IMR-90 (cell line): ENCODE data around the gene UQCRQ. TPM values are rescaled to one million over a fixed set of nuclear protein-coding genes. Genes with fewer than 3 reads are reported as not detected.
A peak's percentile ranks its signal among the peaks of the same experiment; 100 is the strongest.

Experiments
- ATAC-seq: fragments of 200-7000 bp; cut with Tn5 transposase; 2 replicates; pipeline ENCODE4 v1.9.1; 2020; ENCODE audit warnings: low read depth, mild to moderate bottlenecking, moderate library complexity
- BruUV-seq: library from RNA; stranded (reverse); fragments of 400-500 nt; replicated peaks from 2 replicates; lab custom pipeline; 2021; lab: Mats Ljungman, UMichigan
- CTCF ChIA-PET: fragments of 300-600 bp; formaldehyde crosslinking; extraction: SDS; loops from one replicate; lab custom pipeline; 2021; ENCODE audit warnings: antibody characterized with exemption; lab: Yijun Ruan, JAX
- POLR2A ChIA-PET: fragments of 300-600 bp; sonication (Branson Sonifier 250); formaldehyde crosslinking; loops from one replicate; lab custom pipeline; 2022; ENCODE audit warnings: antibody characterized with exemption; ENCODE audit not compliant: unreplicated experiment; lab: Charles Lee
- DNase-seq: peaks from one replicate; pipeline ENCODE4 v3.0.0; 2013
- H2AFZ ChIP-seq: replicated peaks from 2 replicates; pipeline ENCODE3; 2013; ENCODE audit warnings: low read length, mild to moderate bottlenecking; ENCODE audit not compliant: poor library complexity
- H2AK5ac ChIP-seq: 2 replicates; pipeline ENCODE4 v1.6.1; 2013; ENCODE audit warnings: low read depth, low read length, inconsistent platforms
- H2AK9ac ChIP-seq: replicated peaks from 2 replicates; pipeline ENCODE3; 2013; ENCODE audit warnings: mild to moderate bottlenecking, low read depth, low read length, moderate library complexity; ENCODE audit not compliant: poor library complexity
- H2BK120ac ChIP-seq: 2 replicates; pipeline ENCODE4 v1.6.1; 2013; ENCODE audit warnings: low read depth, low read length, inconsistent platforms
- H2BK15ac ChIP-seq: 3 replicates; pipeline ENCODE4 v1.6.1; 2013; ENCODE audit warnings: low read depth, low read length, inconsistent platforms
- H2BK20ac ChIP-seq: 2 replicates; pipeline ENCODE4 v1.6.1; 2013; ENCODE audit warnings: low read depth, mild to moderate bottlenecking, inconsistent platforms, low read length, moderate library complexity
- H2BK5ac ChIP-seq: 2 replicates; pipeline ENCODE4 v1.6.1; 2013; ENCODE audit warnings: mild to moderate bottlenecking, low read depth, low read length, inconsistent platforms; ENCODE audit not compliant: poor library complexity, severe bottlenecking
- H3K14ac ChIP-seq: replicated peaks from 2 replicates; pipeline ENCODE4 v1.6.1; 2013; ENCODE audit warnings: low read depth, low read length, inconsistent platforms
- H3K18ac ChIP-seq: 2 replicates; pipeline ENCODE4 v1.6.1; 2013; ENCODE audit warnings: low read depth, low read length, control low read depth
- H3K23ac ChIP-seq: 2 replicates; pipeline ENCODE4 v1.6.1; 2013; ENCODE audit warnings: low read depth, low read length, inconsistent platforms
- H3K27ac ChIP-seq: 2 replicates; pipeline ENCODE4 v1.5.1; 2013; ENCODE audit warnings: mild to moderate bottlenecking, control low read depth, low read length; ENCODE audit not compliant: insufficient read depth
- H3K27me3 ChIP-seq: 2 replicates; pipeline ENCODE4 v1.6.1; 2013; ENCODE audit warnings: low read length; ENCODE audit not compliant: control insufficient read depth, insufficient read depth
- H3K36me3 ChIP-seq: 2 replicates; pipeline ENCODE4 v1.6.1; 2013; ENCODE audit warnings: low read length, mixed read lengths; ENCODE audit not compliant: control insufficient read depth, insufficient read depth
- H3K4ac ChIP-seq: 2 replicates; pipeline ENCODE4 v1.6.1; 2013; ENCODE audit warnings: low read depth, low read length, inconsistent platforms
- H3K4me1 ChIP-seq: 2 replicates; pipeline ENCODE4 v1.6.1; 2013; ENCODE audit warnings: low read length, mixed read lengths; ENCODE audit not compliant: control insufficient read depth, insufficient read depth
- H3K4me2 ChIP-seq: 2 replicates; pipeline ENCODE4 v1.6.1; 2013; ENCODE audit warnings: low read depth, mild to moderate bottlenecking, control low read depth, low read length, moderate library complexity
- H3K4me3 ChIP-seq: 2 replicates; pipeline ENCODE4 v1.5.1; 2013; ENCODE audit warnings: low read depth, mild to moderate bottlenecking, control low read depth, low read length, moderate library complexity; ENCODE audit not compliant: insufficient read depth
- H3K56ac ChIP-seq: 2 replicates; pipeline ENCODE4 v1.6.1; 2013; ENCODE audit warnings: low read length, inconsistent platforms; ENCODE audit not compliant: insufficient read depth; ENCODE audit errors: extremely low read depth
- H3K79me1 ChIP-seq, 2 experiments: 2 replicates each; pipeline ENCODE4 v1.6.1; 2013; ENCODE audit warnings: low read length in 2 of 2, inconsistent platforms in 1 of 2, low read depth in 1 of 2
- H3K9ac ChIP-seq: 2 replicates; pipeline ENCODE4 v1.6.1; 2013; ENCODE audit warnings: low read depth, low read length, control low read depth
- H3K9me1 ChIP-seq: 2 replicates; pipeline ENCODE4 v1.6.1; 2013; ENCODE audit warnings: low read length, inconsistent platforms; ENCODE audit not compliant: insufficient read depth
- H3K9me3 ChIP-seq: 2 replicates; pipeline ENCODE4 v1.6.1; 2013; ENCODE audit warnings: low read length; ENCODE audit not compliant: control insufficient read depth, insufficient read depth
- H4K20me1 ChIP-seq: 2 replicates; pipeline ENCODE4 v1.6.1; 2013; ENCODE audit warnings: low read length, inconsistent platforms; ENCODE audit not compliant: insufficient read depth
- H4K5ac ChIP-seq: 2 replicates; pipeline ENCODE4 v1.6.1; 2013; ENCODE audit warnings: mild to moderate bottlenecking, low read depth, low read length, control low read depth
- H4K8ac ChIP-seq, 2 experiments: 2 replicates each; pipeline ENCODE4 v1.6.1; 2013; ENCODE audit warnings: low read depth in 2 of 2, low read length in 2 of 2, control low read depth in 1 of 2, inconsistent platforms in 1 of 2
- H4K91ac ChIP-seq: 2 replicates; pipeline ENCODE4 v1.6.1; 2013; ENCODE audit warnings: low read depth, low read length, inconsistent platforms; ENCODE audit not compliant: insufficient read depth
- BHLHE40 ChIP-seq: fragments of 150-350 bp; IDR thresholded peaks from 2 replicates; pipeline ENCODE4 v1.6.1; 2016; ENCODE audit warnings: mild to moderate bottlenecking, low read depth, low read length
- MAFK ChIP-seq: IDR thresholded peaks from 2 replicates; pipeline ENCODE4 v1.6.1; 2012; ENCODE audit warnings: low read depth, low read length, improper control_type of control experiment
- MXI1 ChIP-seq: IDR thresholded peaks from 2 replicates; pipeline ENCODE4 v1.6.1; 2012; ENCODE audit warnings: low read depth, mild to moderate bottlenecking, low read length, moderate library complexity, borderline replicate concordance
- NFE2L2 ChIP-seq: fragments of 150-350 bp; IDR thresholded peaks from 2 replicates; pipeline ENCODE4 v1.6.1; 2016; ENCODE audit warnings: low read depth, mild to moderate bottlenecking, low read length
- POLR2A ChIP-seq: IDR thresholded peaks from 2 replicates; pipeline ENCODE4 v1.6.1; 2012; ENCODE audit warnings: mild to moderate bottlenecking, low read depth, low read length
- RAD21 ChIP-seq: IDR thresholded peaks from 2 replicates; pipeline ENCODE4 v1.6.1; 2012; ENCODE audit warnings: low read length, improper control_type of control experiment
- RFX5 ChIP-seq: IDR thresholded peaks from 2 replicates; pipeline ENCODE4 v1.8.0; 2012; ENCODE audit warnings: low read depth, mild to moderate bottlenecking, low read length, moderate library complexity
- SMC3 ChIP-seq: fragments of 150-350 bp; IDR thresholded peaks from 2 replicates; pipeline ENCODE4 v1.6.1; 2016; ENCODE audit warnings: low read depth, mild to moderate bottlenecking, antibody characterized with exemption, low read length, moderate library complexity
- WGBS, 2 experiments: methylation state at CpG; one replicate each; pipeline versions ENCODE4 v1.1.5 to v1.1.7; 2013; ENCODE audit warnings: missing lambda C conversion rate in 2 of 2; ENCODE audit not compliant: insufficient read length in 1 of 2; ENCODE audit errors: extremely low coverage in 2 of 2; 5-methylcytosine and 5-hydroxymethylcytosine counted together
- dilution Hi-C: fragments of 300-500 bp; cut with HindIII; formaldehyde crosslinking; loops from one replicate; pipeline ENCODE4 v1.14.3; 2018; ENCODE audit warnings: low sequenced_read_pairs; ENCODE audit not compliant: unreplicated experiment
- in situ Hi-C: fragments of 300-500 bp; cut with MboI; formaldehyde crosslinking; loops from 3 replicates; pipeline ENCODE4 v1.14.3; 2019; ENCODE audit warnings: low sequenced_read_pairs, inconsistent platforms, mixed read lengths
- intact Hi-C: fragments of 100-400 bp; cut with micrococcal nuclease; formaldehyde crosslinking; loops from 2 replicates; pipeline ENCODE4 v1.10.0; 2022
- polyA plus RNA-seq, 3 experiments: library from polyadenylated mRNA; depleted of rRNA; stranded (reverse); fragments of >200 nt; gene quantifications; 2 replicates each; pipeline ENCODE4 v1.2.3, GENCODE V29; 2012; ENCODE audit warnings: low replicate concordance in 1 of 3
- total RNA-seq: library from RNA; depleted of rRNA; stranded (reverse); fragments of >200 nt; gene quantifications from 2 replicates; pipeline ENCODE4 v1.2.3, GENCODE V29; 2012
- TF ChIP-seq, protein P1 (sequence below): fragments of 150-350 bp; IDR thresholded peaks from 2 replicates; pipeline ENCODE4 v1.6.1; 2017; ENCODE audit warnings: mild to moderate bottlenecking, antibody characterized with exemption, low read length, low read depth

The UQCRQ gene
- total and polyA plus RNA-seq, 2 of the 4 experiments (the other 2 are of a cell fraction) = 73.7 to 292 TPM

DNA sequence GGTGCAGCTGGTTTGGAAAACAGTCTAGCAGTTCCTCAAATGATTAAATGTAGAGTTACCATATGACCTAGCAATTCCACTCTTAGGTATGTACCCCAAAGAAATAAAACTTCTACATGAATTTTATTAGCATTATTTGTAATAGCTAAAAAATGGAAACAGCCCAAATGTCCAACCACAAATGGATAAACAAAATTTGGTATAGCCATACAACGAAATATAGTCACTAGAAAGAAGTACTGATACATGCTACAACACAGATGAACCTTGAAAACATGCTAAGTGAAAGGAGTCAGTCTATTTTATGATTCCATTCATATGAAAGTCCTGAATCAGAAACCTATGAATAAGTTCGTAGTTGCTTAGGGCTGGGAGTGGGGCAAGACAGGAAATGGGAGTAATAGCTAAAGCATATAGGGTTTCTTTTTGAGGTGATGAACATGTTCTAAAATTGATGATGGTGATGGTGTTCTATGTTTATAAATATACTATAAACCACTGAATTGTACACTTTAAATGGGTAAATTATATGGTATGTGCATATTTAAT is 6.5 kb upstream of the UQCRQ start:
- Histone ChIP-seq H4K5ac (no peak overlapping the region), H4K91ac (no peak overlapping the region)
- CTCF ChIA-PET = no interaction called here

More for the DNA sequence above, 6.5 kb upstream of the UQCRQ start:
- Histone ChIP-seq H3K36me3 (no peaks in the 10 kb centered on the region), H3K27me3 (no peaks in the 10 kb centered on the region), H2BK5ac (no peak overlapping the region), H3K4me3 (no peak overlapping the region), H2BK15ac (no peak overlapping the region), H3K4ac (no peak overlapping the region), H3K9ac (no peak overlapping the region), H3K4me2 (no peak overlapping the region), H3K27ac (no peak overlapping the region), H2BK20ac (no peak overlapping the region), H3K9me1 (no peaks in the 10 kb centered on the region), H2AK5ac (no peak overlapping the region), H3K14ac (no peak overlapping the region), H3K23ac (no peak overlapping the region), H3K18ac (no peak overlapping the region), H3K56ac (no peak overlapping the region), H2BK120ac (no peak overlapping the region), H2AFZ (no peak overlapping the region), H4K8ac (no peak overlapping the region), H3K4me1 (no peaks in the 10 kb centered on the region), H3K79me1 (no peaks in the 10 kb centered on the region), H2AK9ac (no peak overlapping the region), H3K9me3 (no peaks in the 10 kb centered on the region), H4K20me1 (no peaks in the 10 kb centered on the region)
- no peak for TF ChIP-seq BHLHE40
- TF ChIP-seq NFE2L2 = no peak
- no peak for TF ChIP-seq POLR2A
- TF ChIP-seq SMC3 = no peak
- TF ChIP-seq MAFK = no peak
- TF ChIP-seq MXI1 = no peak
- no peak for TF ChIP-seq RFX5
- no peak for TF ChIP-seq RAD21
- TF ChIP-seq, protein P1, sequence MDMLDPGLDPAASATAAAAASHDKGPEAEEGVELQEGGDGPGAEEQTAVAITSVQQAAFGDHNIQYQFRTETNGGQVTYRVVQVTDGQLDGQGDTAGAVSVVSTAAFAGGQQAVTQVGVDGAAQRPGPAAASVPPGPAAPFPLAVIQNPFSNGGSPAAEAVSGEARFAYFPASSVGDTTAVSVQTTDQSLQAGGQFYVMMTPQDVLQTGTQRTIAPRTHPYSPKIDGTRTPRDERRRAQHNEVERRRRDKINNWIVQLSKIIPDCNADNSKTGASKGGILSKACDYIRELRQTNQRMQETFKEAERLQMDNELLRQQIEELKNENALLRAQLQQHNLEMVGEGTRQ = no peak
- BruUV-seq = no TSS peak
- dilution Hi-C loops (no loop called here), in situ Hi-C loops (no loop called here), intact Hi-C loops (loop anchor here (5.0 kb wide), 1 partner anchor 103 kb away; no protein-coding TSS in a partner anchor)
- no CpG with 5 or more reads among the region's 2 CpGs for WGBS, 2 experiments
- POLR2A ChIA-PET = no interaction called here
- ATAC-seq = no peak
- DNase-seq = peak; percentile 29
